HFFc6 (cell line): Measurements from ENCODE around the gene ZNF70. TPM values are rescaled to one million over a fixed set of nuclear protein-coding genes. Genes with fewer than 3 reads are reported as not detected.
A peak's percentile ranks its signal among the peaks of the same experiment; 100 is the strongest.

Experiments used
- DNase-seq: peaks from one replicate; pipeline ENCODE4 v3.0.0-alpha.2; 2018
- H3K27ac Mint-ChIP-seq: 2 replicates; pipeline ENCODE4 v1.8.0; 2020; ENCODE audit warnings: mild to moderate bottlenecking, mixed read lengths
- H3K27me3 Mint-ChIP-seq: 2 replicates; pipeline ENCODE4 v1.8.0; 2021; ENCODE audit warnings: mild to moderate bottlenecking, moderate library complexity, mixed read lengths; ENCODE audit not compliant: insufficient read depth
- H3K36me3 Mint-ChIP-seq: 2 replicates; pipeline ENCODE4 v1.8.0; 2021; ENCODE audit warnings: low read depth, mixed read lengths
- H3K4me1 Mint-ChIP-seq: 2 replicates; pipeline ENCODE4 v1.8.0; 2020; ENCODE audit warnings: low read depth, mixed read lengths
- H3K4me3 Mint-ChIP-seq: 2 replicates; pipeline ENCODE4 v1.8.0; 2020; ENCODE audit warnings: mild to moderate bottlenecking, moderate library complexity, mixed read lengths
- H3K9me3 Mint-ChIP-seq: 2 replicates; pipeline ENCODE4 v1.8.0; 2020; ENCODE audit warnings: mild to moderate bottlenecking, mixed read lengths
- CTCF ChIP-seq: fragments of 200-600 bp; sonication (generic); IDR thresholded peaks from 2 replicates; pipeline ENCODE4 v1.5.0; 2021; ENCODE audit warnings: antibody characterized with exemption, mild to moderate bottlenecking
- long read RNA-seq: library from polyadenylated mRNA; unstranded; transcript quantifications from one replicate; pipeline ENCODE4 v2.0.0, GENCODE V29; 2019
- total RNA-seq, 6 experiments: library from RNA; stranded (reverse); fragmentation: NEBNext Ultra II Directional; extraction: Animal tissue kit (Norgen Biotek cat#: 25700); gene quantifications; 2 replicates in 1 of 6; 3 replicates in 5 of 6; pipeline ENCODE4 v1.2.3, GENCODE V29; 2021

The ZNF70 gene
- total RNA-seq: 1 to 10 TPM; 6.0 to 7.0 (median 6.4) TPM
- long read RNA-seq, partial matches to known transcripts: 0 of 4 reads
- long read RNA-seq, other reads (novel, unspliced or antisense): 4 of 4 reads

DNA sequence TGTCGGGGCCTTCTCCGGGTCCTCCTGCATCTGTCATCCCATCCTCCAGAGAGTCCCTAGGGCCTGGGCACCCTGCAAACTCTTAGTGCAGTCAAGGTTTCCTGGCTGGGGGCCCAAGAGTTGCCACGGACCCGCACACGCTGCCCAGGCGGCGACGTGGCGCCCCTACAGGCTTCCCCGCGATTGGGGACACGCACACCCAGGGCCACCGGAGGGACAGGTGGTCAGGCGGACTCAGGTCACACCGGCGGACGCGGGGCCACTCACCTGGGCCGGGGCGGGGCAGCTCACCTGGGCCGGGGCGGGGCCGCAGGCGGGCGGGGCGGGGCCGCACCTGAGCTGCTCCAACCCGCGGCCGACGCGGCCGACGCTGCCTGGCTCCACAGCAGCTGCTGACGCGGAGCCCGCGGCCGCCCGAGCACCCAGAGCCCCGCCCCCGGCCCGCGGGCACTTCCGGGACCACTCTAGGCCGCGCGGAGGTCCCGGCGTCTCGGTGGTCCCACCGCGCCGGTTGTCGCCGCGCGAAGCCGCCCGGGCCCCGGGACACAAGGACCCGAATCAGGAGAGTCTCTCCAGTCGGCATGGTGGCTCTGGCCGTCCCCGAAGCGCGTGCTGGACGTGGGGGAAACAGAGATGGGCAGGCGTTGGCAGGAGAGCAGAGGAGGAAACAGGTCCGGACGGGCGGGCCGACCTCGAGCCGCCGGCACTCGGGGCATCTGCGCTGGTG, at the start of gene ZNF70:
TSS of gene ZNF70 (minus strand) at position 399 of the 727 bp plus-strand sequence. CDS start 5,972 bp downstream, outside the sequence.
- Mint-ChIP-seq H3K4me1 (peaks cover 13% of the 10 kb centered on the region), H3K36me3 (no peaks in the 10 kb centered on the region), H3K9me3 (no peaks in the 10 kb centered on the region), H3K4me3 (peak within 1 kb of the TSS; percentile 93), H3K27ac (peak within 1 kb of the TSS; percentile 76), H3K27me3 (peaks cover 2% of the 10 kb centered on the region)
- peak; percentile 58 for TF ChIP-seq CTCF
- DNase-seq: peak; percentile 37

GRCh38 chr22:23796461-23796860, 45.5 kb upstream of the ZNF70 start:
- TF ChIP-seq CTCF: no peak
- peaks cover 39% of the 10 kb centered on the region for H3K36me3 Mint-ChIP-seq
- H3K9me3 Mint-ChIP-seq: no peaks in the 10 kb centered on the region
- H3K4me1 Mint-ChIP-seq: peaks cover 19% of the 10 kb centered on the region
- no peak for DNase-seq
- H3K27ac Mint-ChIP-seq: no peak overlapping the region; the same call in 1 of the 2 replicates
- peaks cover 1% of the 10 kb centered on the region; the same call in 1 of the 2 replicates for H3K27me3 Mint-ChIP-seq
- no peak overlapping the region for H3K4me3 Mint-ChIP-seq

GRCh38 chr22:23793326-23793725, 42.4 kb upstream of the ZNF70 start:
- no peak for DNase-seq
- TF ChIP-seq CTCF: no peak
- no peaks in the 10 kb centered on the region for H3K9me3 Mint-ChIP-seq
- H3K4me3 Mint-ChIP-seq: no peak overlapping the region
- H3K27ac Mint-ChIP-seq: peak overlapping the region; percentile 54; the same call in 1 of the 2 replicates
- peaks cover 27% of the 10 kb centered on the region for H3K36me3 Mint-ChIP-seq
- H3K4me1 Mint-ChIP-seq: peaks cover 41% of the 10 kb centered on the region
- no peaks in the 10 kb centered on the region; the same call in 1 of the 2 replicates for H3K27me3 Mint-ChIP-seq

DNA sequence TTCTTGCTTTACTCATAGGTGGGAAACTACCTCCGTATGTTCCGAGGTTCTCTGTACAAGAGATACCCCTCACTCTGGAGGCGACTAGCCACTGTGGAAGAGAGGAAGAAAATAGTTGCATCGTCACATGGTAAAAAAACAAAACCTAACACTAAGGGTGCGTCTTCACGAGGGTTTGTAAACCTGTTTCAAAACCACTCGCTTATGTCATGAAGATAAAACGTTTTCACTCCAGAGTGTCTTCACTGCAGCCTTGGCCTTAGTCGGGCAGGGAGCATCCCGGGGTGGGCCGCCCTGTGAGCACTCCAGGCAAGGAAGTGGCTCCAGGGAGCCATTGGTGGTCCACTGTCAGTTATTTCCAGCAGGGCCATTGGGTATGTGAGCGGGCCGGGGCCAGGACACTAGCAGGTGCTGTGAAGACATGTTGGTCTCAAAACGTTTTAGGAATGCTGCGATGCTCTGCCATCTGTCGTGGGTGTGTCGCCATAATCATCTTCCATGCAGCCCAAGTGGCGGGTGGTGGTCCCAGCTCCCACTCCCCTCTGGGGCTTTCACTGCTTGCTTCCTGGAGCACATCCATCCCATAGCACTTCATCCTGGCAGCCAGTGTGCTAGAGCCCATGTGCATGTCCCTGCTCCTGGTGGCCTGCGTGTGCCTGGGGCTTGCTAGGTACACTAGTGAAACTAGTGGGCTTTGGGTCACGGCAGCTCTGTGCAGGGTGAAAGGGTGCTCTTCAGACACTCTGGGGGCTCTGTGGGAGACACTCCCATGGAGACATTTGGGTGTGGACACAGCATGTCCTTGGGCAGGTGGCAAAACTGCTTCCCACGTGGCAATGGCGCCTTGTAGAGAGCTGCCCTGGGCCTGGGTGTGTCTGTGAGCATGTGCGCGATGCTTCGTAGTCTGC, 41.1 kb upstream of the ZNF70 start:
- no peak for TF ChIP-seq CTCF
- Mint-ChIP-seq H3K27ac (peak overlapping the region; percentile 79), H3K27me3 (no peaks in the 10 kb centered on the region; the same call in 1 of the 2 replicates), H3K4me3 (peak overlapping the region; percentile 58), H3K4me1 (peaks cover 49% of the 10 kb centered on the region), H3K36me3 (peaks cover 27% of the 10 kb centered on the region), H3K9me3 (no peaks in the 10 kb centered on the region)
- no peak for DNase-seq
